ENCODE results near the gene CPHXL2.

The CPHXL2 gene

GRCh38 chr16:75622761-75623605 lies 53.8 kb downstream of the CPHXL2 start, which contains the start of gene ADAT1:
Gene ADAT1, minus strand, starts transcription at chr16:75623281. Its CDS starts 2,482 bp downstream, at chr16:75620799.
- DNase-seq (ENCODE audit: low spot score): peak; percentile 95
- in situ Hi-C loops (cut with MboI; ENCODE audit: low sequenced_read_pairs, unreplicated experiment): no loop called here
- TF ChIP-seq CTCF (IDR thresholded peaks at IDR 0.05; ENCODE audit: borderline replicate concordance, control extremely low read depth, extremely low read depth, insufficient read depth, missing control alignments): no peak

- no peak for TF ChIP-seq CTCF (IDR thresholded peaks at IDR 0.05; ENCODE audit: borderline replicate concordance, control extremely low read depth, extremely low read depth, insufficient read depth, missing control alignments)
- in situ Hi-C loops (cut with MboI; ENCODE audit: low sequenced_read_pairs, unreplicated experiment): no loop called here
- peak; percentile 47 for DNase-seq (ENCODE audit: low spot score)
Observed at GRCh38 chr16:75621170-75621477, 55.7 kb downstream of the CPHXL2 start.

GRCh38 chr16:75620326-75621169 lies 56.3 kb downstream of the CPHXL2 start:
- in situ Hi-C loops (cut with MboI; ENCODE audit: low sequenced_read_pairs, unreplicated experiment): no loop called here
- no peak for TF ChIP-seq CTCF (IDR thresholded peaks at IDR 0.05; ENCODE audit: borderline replicate concordance, control extremely low read depth, extremely low read depth, insufficient read depth, missing control alignments)
- no peak for DNase-seq (ENCODE audit: low spot score)

GRCh38 chr16:75618780-75619179 lies 58.0 kb downstream of the CPHXL2 start:
- in situ Hi-C loops (cut with MboI; ENCODE audit: low sequenced_read_pairs, unreplicated experiment): no loop called here
- no peak for DNase-seq (ENCODE audit: low spot score)
- no peak for TF ChIP-seq CTCF (IDR thresholded peaks at IDR 0.05; ENCODE audit: borderline replicate concordance, control extremely low read depth, extremely low read depth, insufficient read depth, missing control alignments)

GRCh38 chr16:75617121-75617520 lies 59.7 kb downstream of the CPHXL2 start:
- TF ChIP-seq CTCF (IDR thresholded peaks at IDR 0.05; ENCODE audit: borderline replicate concordance, control extremely low read depth, extremely low read depth, insufficient read depth, missing control alignments): no peak
- DNase-seq (ENCODE audit: low spot score): no peak
- in situ Hi-C loops (cut with MboI; ENCODE audit: low sequenced_read_pairs, unreplicated experiment): no loop called here

GRCh38 chr16:75616521-75617010 lies 60.2 kb downstream of the CPHXL2 start:
- TF ChIP-seq CTCF (IDR thresholded peaks at IDR 0.05; ENCODE audit: borderline replicate concordance, control extremely low read depth, extremely low read depth, insufficient read depth, missing control alignments): no peak
- DNase-seq (ENCODE audit: low spot score): no peak
- in situ Hi-C loops (cut with MboI; ENCODE audit: low sequenced_read_pairs, unreplicated experiment): no loop called here

Data from GM13976 (cell line).